ENCODE measurements around the gene TRIM25.

The TRIM25 gene

GRCh38 chr17:56926704-56927103 is 12.9 kb upstream of the TRIM25 start:
- no peak for DNase-seq

- no peak for DNase-seq
Observed at GRCh38 chr17:56926270-56926669, 12.4 kb upstream of the TRIM25 start.

- no peak for DNase-seq
Observed at GRCh38 chr17:56925088-56925487, 11.2 kb upstream of the TRIM25 start.

- no peak for DNase-seq
Observed at GRCh38 chr17:56919717-56920116, 5.9 kb upstream of the TRIM25 start.

GRCh38 chr17:56918916-56919315 is 5.1 kb upstream of the TRIM25 start:
- no peak for DNase-seq

GRCh38 chr17:56917559-56918296 is 3.9 kb upstream of the TRIM25 start:
- no peak for DNase-seq

- DNase-seq = no peak
Observed at GRCh38 chr17:56914581-56915273, 878 bp upstream of the TRIM25 start.

- no peak for DNase-seq
Observed at GRCh38 chr17:56913353-56913866, 439 bp downstream of the TRIM25 start.

GRCh38 chr17:56913000-56913311 is 893 bp downstream of the TRIM25 start:
- no peak for DNase-seq

GRCh38 chr17:56912105-56912999 is 1.5 kb downstream of the TRIM25 start:
- no peak for DNase-seq

GRCh38 chr17:56910509-56911235 is 3.2 kb downstream of the TRIM25 start:
- DNase-seq = no peak

GRCh38 chr17:56909742-56910508 is 3.9 kb downstream of the TRIM25 start:
- DNase-seq = no peak

GRCh38 chr17:56908001-56908542 is 5.8 kb downstream of the TRIM25 start:
- DNase-seq = no peak

- no peak for DNase-seq
Observed at GRCh38 chr17:56903560-56903959, 10.3 kb downstream of the TRIM25 start.

GRCh38 chr17:56902348-56902747 is 11.5 kb downstream of the TRIM25 start:
- DNase-seq = no peak

GRCh38 chr17:56899403-56899802 is 14.4 kb downstream of the TRIM25 start:
- no peak for DNase-seq

- DNase-seq = no peak
Observed at GRCh38 chr17:56898874-56899273, 15.0 kb downstream of the TRIM25 start.

GRCh38 chr17:56897646-56898424 is 16.0 kb downstream of the TRIM25 start:
- DNase-seq = no peak

- no peak for DNase-seq
Observed at GRCh38 chr17:56896968-56897359, 16.9 kb downstream of the TRIM25 start.

- no peak for DNase-seq
Observed at GRCh38 chr17:56896217-56896967, 17.5 kb downstream of the TRIM25 start.

Data from effector CD8-positive, alpha-beta T cell (primary cell).